ENCODE results near the gene IRF5.
A peak's percentile ranks its signal among the peaks of the same experiment; 100 is the strongest.

The IRF5 gene

GRCh38 chr7:128937647-128938543 lies at the start of gene IRF5:
TSS of gene IRF5 (plus strand) at chr7:128937927. CDS start at chr7:128942082, 4,155 bp downstream.
- Histone ChIP-seq H3K27me3 (replicated peaks; ENCODE audit: control insufficient read depth, insufficient read depth, low read length) (peaks cover 59% of the 10 kb centered on the region), H3K4me3 (ENCODE audit: low read length) (peak within 1 kb of the TSS; percentile 52), H3K9me3 (ENCODE audit: control insufficient read depth, low read length) (no peaks in the 10 kb centered on the region), H3K36me3 (ENCODE audit: control insufficient read depth, insufficient read depth, low read length, severe bottlenecking) (no peaks in the 10 kb centered on the region), H3K9ac (ENCODE audit: low read length) (no peak within 1 kb of the TSS), H3K4me1 (ENCODE audit: control insufficient read depth, insufficient read depth, low read length) (peaks cover 6% of the 10 kb centered on the region)
- peak; percentile 44 for DNase-seq (ENCODE audit: low read depth)

DNA sequence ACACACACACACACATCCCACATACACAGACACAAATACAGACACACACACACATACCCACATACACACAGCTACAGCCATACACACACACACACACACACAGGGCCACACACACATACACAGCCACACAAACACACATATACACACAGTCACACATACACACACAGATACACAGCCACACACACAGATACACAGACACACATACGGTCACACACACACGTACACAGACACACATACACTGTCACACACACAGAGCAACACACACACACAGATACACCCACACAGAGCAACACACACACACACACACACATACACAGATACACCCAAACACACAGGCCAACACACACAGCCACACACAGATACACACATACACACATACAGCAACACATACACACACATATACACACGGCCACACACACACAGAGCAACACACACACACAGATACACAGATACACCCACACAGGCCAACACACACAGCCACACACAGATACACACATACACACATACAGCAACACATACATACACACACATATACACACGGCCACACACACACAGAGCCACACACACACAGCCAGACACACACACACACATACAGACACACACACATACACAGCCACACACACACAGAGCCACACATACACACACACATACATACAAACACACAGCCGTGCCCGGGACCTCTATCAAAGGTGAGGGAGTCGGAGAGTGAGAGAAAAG lies 49.5 kb upstream of the IRF5 start:
- Histone ChIP-seq H3K36me3 (ENCODE audit: control insufficient read depth, insufficient read depth, low read length, severe bottlenecking) (no peaks in the 10 kb centered on the region), H3K4me3 (ENCODE audit: low read length) (no peak overlapping the region), H3K27me3 (replicated peaks; ENCODE audit: control insufficient read depth, insufficient read depth, low read length) (peaks cover 26% of the 10 kb centered on the region), H3K9ac (ENCODE audit: low read length) (no peak overlapping the region), H3K4me1 (ENCODE audit: control insufficient read depth, insufficient read depth, low read length) (no peaks in the 10 kb centered on the region), H3K9me3 (ENCODE audit: control insufficient read depth, low read length) (no peaks in the 10 kb centered on the region)
- no peak for DNase-seq (ENCODE audit: low read depth)

- Histone ChIP-seq H3K36me3 (ENCODE audit: control insufficient read depth, insufficient read depth, low read length, severe bottlenecking) (no peaks in the 10 kb centered on the region), H3K9ac (ENCODE audit: low read length) (no peak overlapping the region), H3K4me1 (ENCODE audit: control insufficient read depth, insufficient read depth, low read length) (no peaks in the 10 kb centered on the region), H3K9me3 (ENCODE audit: control insufficient read depth, low read length) (no peaks in the 10 kb centered on the region), H3K4me3 (ENCODE audit: low read length) (no peak overlapping the region), H3K27me3 (replicated peaks; ENCODE audit: control insufficient read depth, insufficient read depth, low read length) (peaks cover 26% of the 10 kb centered on the region)
- DNase-seq (ENCODE audit: low read depth), result no peak
Observed at GRCh38 chr7:128888756-128889095, 49.0 kb upstream of the IRF5 start.

- Histone ChIP-seq H3K9ac (ENCODE audit: low read length) (no peak overlapping the region), H3K4me3 (ENCODE audit: low read length) (no peak overlapping the region), H3K9me3 (ENCODE audit: control insufficient read depth, low read length) (no peaks in the 10 kb centered on the region), H3K4me1 (ENCODE audit: control insufficient read depth, insufficient read depth, low read length) (no peaks in the 10 kb centered on the region), H3K36me3 (ENCODE audit: control insufficient read depth, insufficient read depth, low read length, severe bottlenecking) (no peaks in the 10 kb centered on the region), H3K27me3 (replicated peaks; ENCODE audit: control insufficient read depth, insufficient read depth, low read length) (peaks cover 26% of the 10 kb centered on the region)
- DNase-seq (ENCODE audit: low read depth), result no peak
Observed at GRCh38 chr7:128889121-128889520, 48.6 kb upstream of the IRF5 start.

- Histone ChIP-seq H3K27me3 (replicated peaks; ENCODE audit: control insufficient read depth, insufficient read depth, low read length) (peaks cover 16% of the 10 kb centered on the region), H3K4me1 (ENCODE audit: control insufficient read depth, insufficient read depth, low read length) (no peaks in the 10 kb centered on the region), H3K4me3 (ENCODE audit: low read length) (no peak overlapping the region), H3K36me3 (ENCODE audit: control insufficient read depth, insufficient read depth, low read length, severe bottlenecking) (no peaks in the 10 kb centered on the region), H3K9me3 (ENCODE audit: control insufficient read depth, low read length) (no peaks in the 10 kb centered on the region), H3K9ac (ENCODE audit: low read length) (no peak overlapping the region)
- peak; percentile 63 for DNase-seq (ENCODE audit: low read depth)
Observed at GRCh38 chr7:128890306-128891109, 47.2 kb upstream of the IRF5 start.

DNA sequence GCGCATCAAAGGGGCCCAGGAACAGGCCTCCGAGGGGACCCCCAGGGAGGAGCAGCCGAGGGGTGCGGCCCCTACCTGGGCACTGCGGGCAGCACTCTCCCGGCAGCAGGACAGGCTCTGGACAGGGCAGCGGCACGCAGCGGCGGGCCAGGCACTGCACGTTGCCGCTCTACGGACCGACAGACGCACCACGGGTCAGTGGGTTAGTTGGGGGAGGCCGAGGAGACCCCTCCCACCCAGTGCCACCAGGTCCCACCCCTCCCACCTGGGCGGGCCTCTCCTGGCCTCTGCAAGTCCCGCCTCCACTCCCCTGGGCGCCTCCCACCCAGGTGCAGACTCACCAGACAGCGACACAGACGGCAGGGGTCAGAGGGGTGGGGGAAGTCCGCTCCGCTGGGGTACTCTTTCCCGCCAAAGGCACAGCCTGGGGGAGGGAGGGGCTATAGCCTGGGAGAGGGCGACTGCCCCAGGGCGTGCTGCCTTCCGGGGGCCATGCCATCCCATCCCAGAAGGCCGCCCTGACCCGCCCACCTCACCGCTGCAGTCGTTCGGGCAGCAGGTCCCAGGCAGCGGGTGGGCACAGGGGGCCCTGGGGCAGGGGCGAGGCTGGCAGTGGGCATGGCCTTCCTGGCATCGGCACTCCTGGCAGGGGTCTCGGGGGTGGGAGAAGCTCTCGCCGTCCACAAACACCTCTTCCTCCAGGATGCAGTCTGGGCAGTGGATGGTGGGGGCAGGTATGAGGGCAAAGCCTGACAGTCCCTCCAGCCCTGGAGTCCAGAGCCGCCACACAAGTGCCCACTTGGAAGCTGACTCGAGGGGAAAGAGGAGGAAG lies 46.4 kb upstream of the IRF5 start:
- H3K9me3 ChIP-seq (ENCODE audit: control insufficient read depth, low read length), result no peaks in the 10 kb centered on the region
- peaks cover 11% of the 10 kb centered on the region for H3K27me3 ChIP-seq (replicated peaks; ENCODE audit: control insufficient read depth, insufficient read depth, low read length)
- no peak overlapping the region for H3K9ac ChIP-seq (ENCODE audit: low read length)
- no peaks in the 10 kb centered on the region for H3K4me1 ChIP-seq (ENCODE audit: control insufficient read depth, insufficient read depth, low read length)
- no peak overlapping the region for H3K4me3 ChIP-seq (ENCODE audit: low read length)
- no peaks in the 10 kb centered on the region for H3K36me3 ChIP-seq (ENCODE audit: control insufficient read depth, insufficient read depth, low read length, severe bottlenecking)
- no peak for DNase-seq (ENCODE audit: low read depth)

DNA sequence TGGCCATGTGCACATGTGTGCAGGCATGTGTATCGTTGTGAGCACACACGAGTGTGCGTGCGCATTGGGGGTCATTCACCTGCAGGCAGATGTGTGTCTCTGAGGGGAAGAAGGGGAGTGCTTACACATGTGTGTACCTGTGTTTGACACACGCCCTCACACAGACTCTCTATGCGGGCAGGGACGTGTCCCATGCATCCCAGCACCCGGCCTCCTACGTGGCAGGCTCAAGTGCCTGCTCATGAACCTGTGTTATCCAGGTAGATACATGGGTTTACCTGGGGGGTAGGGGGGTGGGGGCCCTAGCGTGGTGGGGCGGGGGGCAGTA lies 45.8 kb upstream of the IRF5 start:
- Histone ChIP-seq H3K4me1 (ENCODE audit: control insufficient read depth, insufficient read depth, low read length) (no peaks in the 10 kb centered on the region), H3K36me3 (ENCODE audit: control insufficient read depth, insufficient read depth, low read length, severe bottlenecking) (no peaks in the 10 kb centered on the region), H3K9ac (ENCODE audit: low read length) (no peak overlapping the region), H3K4me3 (ENCODE audit: low read length) (no peak overlapping the region), H3K27me3 (replicated peaks; ENCODE audit: control insufficient read depth, insufficient read depth, low read length) (peaks cover 11% of the 10 kb centered on the region), H3K9me3 (ENCODE audit: control insufficient read depth, low read length) (no peaks in the 10 kb centered on the region)
- DNase-seq (ENCODE audit: low read depth), result no peak

GRCh38 chr7:128892521-128893250 lies 45.0 kb upstream of the IRF5 start:
- no peak overlapping the region for H3K9ac ChIP-seq (ENCODE audit: low read length)
- no peaks in the 10 kb centered on the region for H3K36me3 ChIP-seq (ENCODE audit: control insufficient read depth, insufficient read depth, low read length, severe bottlenecking)
- no peak for DNase-seq (ENCODE audit: low read depth)
- H3K9me3 ChIP-seq (ENCODE audit: control insufficient read depth, low read length), result no peaks in the 10 kb centered on the region
- H3K27me3 ChIP-seq (replicated peaks; ENCODE audit: control insufficient read depth, insufficient read depth, low read length), result peaks cover 11% of the 10 kb centered on the region
- no peak overlapping the region for H3K4me3 ChIP-seq (ENCODE audit: low read length)
- peaks cover 3% of the 10 kb centered on the region for H3K4me1 ChIP-seq (ENCODE audit: control insufficient read depth, insufficient read depth, low read length)

GRCh38 chr7:128893251-128894100 lies 44.3 kb upstream of the IRF5 start:
- Histone ChIP-seq H3K27me3 (replicated peaks; ENCODE audit: control insufficient read depth, insufficient read depth, low read length) (peaks cover 10% of the 10 kb centered on the region), H3K9ac (ENCODE audit: low read length) (no peak overlapping the region), H3K36me3 (ENCODE audit: control insufficient read depth, insufficient read depth, low read length, severe bottlenecking) (no peaks in the 10 kb centered on the region), H3K4me1 (ENCODE audit: control insufficient read depth, insufficient read depth, low read length) (peaks cover 10% of the 10 kb centered on the region), H3K9me3 (ENCODE audit: control insufficient read depth, low read length) (no peaks in the 10 kb centered on the region), H3K4me3 (ENCODE audit: low read length) (no peak overlapping the region)
- no peak for DNase-seq (ENCODE audit: low read depth)

DNA sequence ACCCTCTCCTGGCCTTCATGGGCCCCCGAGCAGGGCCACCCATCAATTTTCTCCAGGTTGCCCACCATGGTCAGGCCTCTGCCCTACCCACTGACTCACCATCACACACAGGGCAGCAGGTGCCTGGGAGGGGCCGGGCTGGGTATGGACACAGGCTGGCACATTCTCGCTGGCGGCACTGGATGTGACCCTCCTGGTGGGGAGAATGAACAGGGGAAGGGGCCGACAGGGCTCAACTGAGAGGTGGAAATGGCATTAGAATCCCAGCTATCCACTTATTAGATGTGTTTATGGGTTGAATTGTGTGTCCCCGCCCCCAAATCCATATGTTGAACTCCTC lies 43.7 kb upstream of the IRF5 start:
- Histone ChIP-seq H3K9ac (ENCODE audit: low read length) (no peak overlapping the region), H3K36me3 (ENCODE audit: control insufficient read depth, insufficient read depth, low read length, severe bottlenecking) (no peaks in the 10 kb centered on the region), H3K4me3 (ENCODE audit: low read length) (no peak overlapping the region), H3K4me1 (ENCODE audit: control insufficient read depth, insufficient read depth, low read length) (peaks cover 10% of the 10 kb centered on the region), H3K9me3 (ENCODE audit: control insufficient read depth, low read length) (peaks cover 3% of the 10 kb centered on the region), H3K27me3 (replicated peaks; ENCODE audit: control insufficient read depth, insufficient read depth, low read length) (peaks cover 6% of the 10 kb centered on the region)
- DNase-seq (ENCODE audit: low read depth), result no peak

All from adipocyte (in vitro differentiated cells).